Osteoblast (primary cell): ENCODE measurements around the gene KCNJ10. TPM values are rescaled to one million over a fixed set of nuclear protein-coding genes. Genes with fewer than 3 reads are reported as not detected.
A peak's percentile ranks its signal among the peaks of the same experiment; 100 is the strongest.

Source experiments
- DNase-seq: peaks from one replicate; pipeline ENCODE4 v3.0.0; 2011; ENCODE audit warnings: low spot score, mixed read lengths; ENCODE audit not compliant: insufficient read length; ENCODE audit errors: missing footprints
- H2AFZ ChIP-seq: 2 replicates; pipeline ENCODE4 v1.6.0; 2011; ENCODE audit warnings: mild to moderate bottlenecking, low read length
- H3K27ac ChIP-seq: 2 replicates; pipeline ENCODE4 v1.5.1; 2011; ENCODE audit warnings: mild to moderate bottlenecking, low read depth, low read length, moderate library complexity
- H3K27me3 ChIP-seq: 2 replicates; pipeline ENCODE4 v1.6.0; 2012; ENCODE audit warnings: mild to moderate bottlenecking, control low read depth, inconsistent platforms, low read length, moderate library complexity; ENCODE audit not compliant: insufficient read depth
- H3K36me3 ChIP-seq: 2 replicates; pipeline ENCODE4 v1.5.1; 2011; ENCODE audit warnings: mild to moderate bottlenecking, low read length, control low read depth, moderate library complexity; ENCODE audit not compliant: insufficient read depth
- H3K4me1 ChIP-seq: 2 replicates; pipeline ENCODE4 v1.5.1; 2011; ENCODE audit warnings: mild to moderate bottlenecking, low read length, control low read depth, moderate library complexity; ENCODE audit not compliant: insufficient read depth
- H3K4me2 ChIP-seq: 2 replicates; pipeline ENCODE4 v1.6.0; 2011; ENCODE audit warnings: mild to moderate bottlenecking, low read length; ENCODE audit not compliant: insufficient read depth
- H3K4me3 ChIP-seq: fragments of 200-600 bp; sonication (generic); 3 replicates; pipeline ENCODE4 v1.5.1; 2012; ENCODE audit warnings: mild to moderate bottlenecking, low read length, inconsistent platforms; ENCODE audit not compliant: insufficient read depth
- H3K79me2 ChIP-seq: 2 replicates; pipeline ENCODE4 v1.6.0; 2012; ENCODE audit warnings: mild to moderate bottlenecking, low read length, control low read depth, inconsistent platforms; ENCODE audit not compliant: insufficient read depth
- H3K9me3 ChIP-seq: 2 replicates; pipeline ENCODE4 v1.5.1; 2011; ENCODE audit warnings: low read depth, low read length, control low read depth
- H4K20me1 ChIP-seq: 2 replicates; pipeline ENCODE4 v1.6.0; 2012; ENCODE audit warnings: mild to moderate bottlenecking, low read length, control low read depth; ENCODE audit not compliant: insufficient read depth
- CTCF ChIP-seq: IDR thresholded peaks from 2 replicates; pipeline ENCODE4 v1.5.1; 2011; ENCODE audit warnings: mild to moderate bottlenecking, low read depth, low read length, moderate library complexity; ENCODE audit errors: extremely low read depth
- total RNA-seq: library from RNA; depleted of rRNA; stranded (reverse); fragments of >200 nt; gene quantifications from 2 replicates; pipeline ENCODE4 v1.2.3, GENCODE V29; 2012

KCNJ10 gene
- total RNA-seq, 1 donor, result not detected

DNA sequence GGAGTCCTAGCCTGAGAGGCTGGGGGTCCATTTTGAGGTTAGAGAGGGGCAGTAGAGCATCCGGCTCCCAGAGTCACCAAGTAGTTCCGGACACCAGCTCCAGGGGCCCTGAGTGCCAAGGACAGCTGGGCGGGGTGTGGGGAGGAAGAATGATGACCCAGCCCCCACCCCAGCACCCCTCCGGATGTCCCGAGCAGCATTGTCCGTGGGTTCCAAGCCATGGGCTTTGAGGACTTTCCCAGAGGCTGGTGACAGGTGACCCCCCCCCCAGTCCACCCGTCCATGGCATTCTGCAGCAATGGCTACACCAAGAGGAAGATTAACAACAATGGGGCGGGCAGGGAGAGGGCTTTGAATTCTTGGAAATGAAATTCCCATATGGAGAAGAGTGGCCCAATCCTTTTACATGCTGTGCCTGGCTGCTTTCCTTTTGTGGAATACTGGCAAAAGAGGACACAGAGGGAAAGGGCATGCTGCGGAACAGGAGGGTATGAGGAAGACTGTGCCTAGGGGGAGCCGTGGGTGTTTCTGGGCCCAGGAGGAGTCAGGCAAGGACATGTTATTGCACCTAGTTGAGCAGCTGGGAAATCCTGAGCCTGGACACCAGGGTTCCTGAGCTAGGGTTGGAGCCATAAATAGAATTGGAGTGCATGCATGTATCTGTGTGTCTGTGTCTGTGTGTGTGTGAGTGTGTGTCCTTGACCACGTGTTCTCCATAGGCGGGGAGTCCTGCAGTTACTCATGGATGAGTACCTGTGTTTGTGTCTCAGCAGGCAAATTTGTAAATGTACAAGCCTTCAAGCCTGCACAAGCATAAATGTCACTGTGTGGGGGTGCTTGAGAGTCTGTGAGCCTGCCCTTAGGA is 46.6 kb upstream of the KCNJ10 start:
- no peaks in the 10 kb centered on the region for H3K4me1 ChIP-seq
- H3K79me2 ChIP-seq, result no peaks in the 10 kb centered on the region
- H3K9me3 ChIP-seq, result no peaks in the 10 kb centered on the region
- DNase-seq, result peak; percentile 68
- no peaks in the 10 kb centered on the region for H4K20me1 ChIP-seq
- no peak for TF ChIP-seq CTCF
- no peaks in the 10 kb centered on the region for H3K36me3 ChIP-seq
- H3K4me3 ChIP-seq, result no peak overlapping the region
- no peak overlapping the region for H3K4me2 ChIP-seq
- no peak overlapping the region for H2AFZ ChIP-seq
- H3K27ac ChIP-seq, result no peak overlapping the region
- peaks cover 23% of the 10 kb centered on the region for H3K27me3 ChIP-seq

GRCh38 chr1:160115545-160116282 is 45.8 kb upstream of the KCNJ10 start, which contains the start of gene ATP1A2:
Gene ATP1A2, plus strand, starts transcription at chr1:160115759. Its CDS starts 103 bp downstream, at chr1:160115862.
- Histone ChIP-seq H3K9me3 (no peaks in the 10 kb centered on the region), H3K27ac (no peak within 1 kb of the TSS), H3K4me3 (no peak within 1 kb of the TSS), H3K27me3 (peaks cover 23% of the 10 kb centered on the region), H3K4me1 (no peaks in the 10 kb centered on the region), H3K79me2 (no peaks in the 10 kb centered on the region), H3K4me2 (no peak within 1 kb of the TSS), H4K20me1 (no peaks in the 10 kb centered on the region), H3K36me3 (no peaks in the 10 kb centered on the region), H2AFZ (no peak within 1 kb of the TSS)
- DNase-seq, result peak; percentile 74
- no peak for TF ChIP-seq CTCF

- H3K27me3 ChIP-seq, result peaks cover 23% of the 10 kb centered on the region
- no peaks in the 10 kb centered on the region for H3K9me3 ChIP-seq
- peak; percentile 57 for DNase-seq
- H3K4me3 ChIP-seq, result no peak overlapping the region
- H3K27ac ChIP-seq, result no peak overlapping the region
- no peaks in the 10 kb centered on the region for H3K79me2 ChIP-seq
- H3K4me2 ChIP-seq, result no peak overlapping the region
- H4K20me1 ChIP-seq, result no peaks in the 10 kb centered on the region
- no peak for TF ChIP-seq CTCF
- no peak overlapping the region for H2AFZ ChIP-seq
- no peaks in the 10 kb centered on the region for H3K36me3 ChIP-seq
- no peaks in the 10 kb centered on the region for H3K4me1 ChIP-seq
These were observed 44.1 kb upstream of the KCNJ10 start for GRCh38 chr1:160114085-160114484.

GRCh38 chr1:160113407-160113806 is 43.4 kb upstream of the KCNJ10 start:
- no peak overlapping the region for H3K4me3 ChIP-seq
- no peaks in the 10 kb centered on the region for H3K4me1 ChIP-seq
- no peaks in the 10 kb centered on the region for H3K9me3 ChIP-seq
- H2AFZ ChIP-seq, result no peak overlapping the region
- no peak for DNase-seq
- no peaks in the 10 kb centered on the region for H3K79me2 ChIP-seq
- H3K36me3 ChIP-seq, result no peaks in the 10 kb centered on the region
- peaks cover 23% of the 10 kb centered on the region for H3K27me3 ChIP-seq
- TF ChIP-seq CTCF, result peak; percentile 8
- no peak overlapping the region for H3K27ac ChIP-seq
- no peak overlapping the region for H3K4me2 ChIP-seq
- H4K20me1 ChIP-seq, result no peaks in the 10 kb centered on the region
